ENCODE data around the gene AFAP1.

Gene AFAP1

DNA sequence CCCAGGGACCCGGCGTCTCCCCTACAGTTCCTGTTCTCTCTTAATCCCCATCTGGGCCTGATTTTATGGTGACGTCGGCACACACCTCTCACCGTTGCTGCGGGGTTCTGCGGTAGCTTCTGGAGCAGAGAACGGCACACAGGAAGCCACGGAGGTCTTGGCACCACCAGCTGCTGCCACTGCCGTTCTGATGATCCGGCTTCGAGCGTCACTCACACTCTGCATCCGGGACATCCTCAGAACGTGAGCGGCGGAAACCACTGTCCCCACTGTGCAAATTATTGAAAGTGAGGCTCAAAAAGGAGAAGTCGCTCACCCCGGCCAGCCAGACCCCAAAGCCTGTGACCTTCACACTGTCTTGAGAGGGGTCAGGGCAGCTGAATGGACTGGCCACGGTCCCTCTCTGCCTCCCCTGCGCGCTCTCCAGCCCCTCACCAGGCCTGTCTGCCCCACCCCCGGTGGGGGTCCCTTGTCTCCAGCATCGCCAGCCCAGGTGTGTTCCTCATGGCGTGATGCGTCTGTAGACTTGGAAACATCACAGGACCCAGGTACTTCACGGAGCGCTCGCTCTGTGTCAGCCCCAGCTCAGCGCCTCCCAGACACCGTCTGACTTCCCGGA lies 201.1 kb downstream of the AFAP1 start (continued):
- TF ChIP-seq, protein P1, sequence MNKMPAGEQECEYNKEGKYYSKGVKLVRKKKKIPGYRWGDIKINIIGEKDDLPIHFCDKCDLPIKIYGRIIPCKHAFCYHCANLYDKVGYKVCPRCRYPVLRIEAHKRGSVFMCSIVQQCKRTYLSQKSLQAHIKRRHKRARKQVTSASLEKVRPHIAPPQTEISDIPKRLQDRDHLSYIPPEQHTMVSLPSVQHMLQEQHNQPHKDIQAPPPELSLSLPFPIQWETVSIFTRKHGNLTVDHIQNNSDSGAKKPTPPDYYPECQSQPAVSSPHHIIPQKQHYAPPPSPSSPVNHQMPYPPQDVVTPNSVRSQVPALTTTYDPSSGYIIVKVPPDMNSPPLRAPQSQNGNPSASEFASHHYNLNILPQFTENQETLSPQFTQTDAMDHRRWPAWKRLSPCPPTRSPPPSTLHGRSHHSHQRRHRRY (tag by site-specific recombination; IDR thresholded peaks at IDR 0.05), result no peak
- no peak for TF ChIP-seq ZNF266 (tag by site-specific recombination; IDR thresholded peaks at IDR 0.05; ENCODE audit: low read depth)

DNA sequence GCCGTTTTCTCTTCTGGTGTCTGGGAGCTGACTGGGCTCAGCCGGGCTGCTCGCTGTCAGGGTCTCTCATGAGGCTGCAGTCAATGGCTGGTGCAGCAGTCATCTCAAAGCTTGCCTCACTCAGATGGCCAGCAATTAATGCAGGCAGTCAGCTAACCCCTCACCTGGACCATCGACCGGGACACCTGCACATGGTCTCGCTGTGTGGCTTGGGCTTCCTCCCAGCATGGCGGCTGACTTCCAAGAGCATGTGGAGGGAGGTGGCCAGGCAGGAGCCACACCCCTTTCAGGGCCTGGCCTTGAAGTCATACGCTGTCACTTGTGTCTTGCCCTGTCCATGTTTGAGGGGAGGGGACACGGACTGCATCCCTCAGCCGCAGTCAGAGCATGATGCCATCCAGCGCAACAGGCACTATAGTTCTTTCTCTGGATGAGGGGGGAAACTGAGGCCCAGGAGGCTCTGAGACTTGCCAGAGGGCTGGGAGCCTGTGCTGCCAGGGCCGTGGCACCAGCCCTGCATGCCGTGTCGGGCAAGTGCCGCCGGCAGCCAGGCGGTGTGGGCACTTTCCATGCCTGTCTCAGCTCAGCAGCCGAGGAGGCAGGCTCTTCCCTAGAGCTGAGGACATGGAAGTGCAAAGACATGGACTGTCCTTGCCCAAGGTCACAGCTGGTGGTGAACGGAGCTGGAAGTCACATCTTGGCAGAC lies 201.8 kb downstream of the AFAP1 start:
- ChIA-PET POLR2A (no interaction called here), CTCF (no interaction called here)
- TF ChIP-seq ZNF660 (tag by site-specific recombination; IDR thresholded peaks at IDR 0.05) (no peak), ZFP37 (tag by site-specific recombination; IDR thresholded peaks at IDR 0.05) (no peak), ZNF473 (tag by site-specific recombination; IDR thresholded peaks at IDR 0.05) (no peak), ZFP41 (tag by site-specific recombination; IDR thresholded peaks at IDR 0.05; ENCODE audit: borderline replicate concordance) (no peak), ZNF621 (tag by site-specific recombination; IDR thresholded peaks at IDR 0.05) (no peak), ZNF561 (tag by site-specific recombination; IDR thresholded peaks at IDR 0.05; ENCODE audit: borderline replicate concordance) (no peak), ZNF202 (tag by site-specific recombination; IDR thresholded peaks at IDR 0.05; ENCODE audit: borderline replicate concordance) (no peak), KLF7 (tag by site-specific recombination; IDR thresholded peaks at IDR 0.05; ENCODE audit: borderline replicate concordance) (no peak)
- Histone ChIP-seq H3K4me1 (ENCODE audit: control insufficient read depth, insufficient read depth, low read length) (no peaks in the 10 kb centered on the region), H3K4me3 (ENCODE audit: low read depth, low read length) (no peak overlapping the region), H3K36me3 (ENCODE audit: control insufficient read depth in 2 of 2, insufficient read depth in 1 of 2, low read length in 2 of 2) (no peaks in the 10 kb centered on the region), H3K27ac (ENCODE audit: extremely low read depth, low read depth, low read length) (no peak overlapping the region), H3K9me3 (ENCODE audit: control insufficient read depth, insufficient read depth, low read depth, low read length) (no peaks in the 10 kb centered on the region)

DNA sequence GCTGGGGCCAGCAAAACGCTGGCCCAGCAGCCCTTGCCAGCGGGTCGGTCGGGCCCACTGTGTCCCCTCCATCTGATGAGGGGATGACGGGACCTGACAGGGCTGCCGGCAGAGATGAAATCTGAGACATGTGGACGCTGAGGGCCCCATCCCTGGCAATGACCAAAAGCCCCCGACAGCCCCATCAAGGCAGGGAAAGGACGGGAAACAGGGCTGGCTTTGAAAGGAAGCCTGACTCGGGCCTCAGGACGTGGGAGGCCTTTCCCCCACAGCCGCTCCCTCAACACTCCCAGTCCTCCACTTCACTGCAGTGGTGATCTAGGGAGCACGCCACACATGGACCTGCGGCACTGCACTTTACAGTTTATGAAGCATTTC lies 202.4 kb downstream of the AFAP1 start:
- ChIA-PET POLR2A (no interaction called here), CTCF (no interaction called here)
- Histone ChIP-seq H3K27ac (ENCODE audit: extremely low read depth, low read depth, low read length) (no peak overlapping the region), H3K36me3 (ENCODE audit: control insufficient read depth in 2 of 2, insufficient read depth in 1 of 2, low read length in 2 of 2) (no peaks in the 10 kb centered on the region), H3K4me3 (ENCODE audit: low read depth, low read length) (no peak overlapping the region), H3K4me1 (ENCODE audit: control insufficient read depth, insufficient read depth, low read length) (no peaks in the 10 kb centered on the region), H3K9me3 (ENCODE audit: control insufficient read depth, insufficient read depth, low read depth, low read length) (no peaks in the 10 kb centered on the region)
- TF ChIP-seq, protein P2, sequence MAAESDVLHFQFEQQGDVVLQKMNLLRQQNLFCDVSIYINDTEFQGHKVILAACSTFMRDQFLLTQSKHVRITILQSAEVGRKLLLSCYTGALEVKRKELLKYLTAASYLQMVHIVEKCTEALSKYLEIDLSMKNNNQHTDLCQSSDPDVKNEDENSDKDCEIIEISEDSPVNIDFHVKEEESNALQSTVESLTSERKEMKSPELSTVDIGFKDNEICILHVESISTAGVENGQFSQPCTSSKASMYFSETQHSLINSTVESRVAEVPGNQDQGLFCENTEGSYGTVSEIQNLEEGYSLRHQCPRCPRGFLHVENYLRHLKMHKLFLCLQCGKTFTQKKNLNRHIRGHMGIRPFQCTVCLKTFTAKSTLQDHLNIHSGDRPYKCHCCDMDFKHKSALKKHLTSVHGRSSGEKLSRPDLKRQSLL (tag by site-specific recombination; IDR thresholded peaks at IDR 0.05), result no peak
- TF ChIP-seq ZBTB17 (tag by site-specific recombination; IDR thresholded peaks at IDR 0.05) (no peak), ZNF600 (tag by site-specific recombination; IDR thresholded peaks at IDR 0.05) (no peak), ZNF24 (tag by site-specific recombination; IDR thresholded peaks at IDR 0.05) (no peak), ZNF132 (tag by site-specific recombination; IDR thresholded peaks at IDR 0.05; ENCODE audit: borderline replicate concordance) (no peak), ZBTB21 (tag by site-specific recombination; IDR thresholded peaks at IDR 0.05) (no peak), ZNF174 (tag by site-specific recombination; IDR thresholded peaks at IDR 0.05) (no peak), SP7 (tag by site-specific recombination; IDR thresholded peaks at IDR 0.05) (no peak), ZNF677 (tag by site-specific recombination; IDR thresholded peaks at IDR 0.05) (no peak), KLF1 (tag by site-specific recombination; IDR thresholded peaks at IDR 0.05) (no peak)
- TF ChIP-seq, protein P3, sequence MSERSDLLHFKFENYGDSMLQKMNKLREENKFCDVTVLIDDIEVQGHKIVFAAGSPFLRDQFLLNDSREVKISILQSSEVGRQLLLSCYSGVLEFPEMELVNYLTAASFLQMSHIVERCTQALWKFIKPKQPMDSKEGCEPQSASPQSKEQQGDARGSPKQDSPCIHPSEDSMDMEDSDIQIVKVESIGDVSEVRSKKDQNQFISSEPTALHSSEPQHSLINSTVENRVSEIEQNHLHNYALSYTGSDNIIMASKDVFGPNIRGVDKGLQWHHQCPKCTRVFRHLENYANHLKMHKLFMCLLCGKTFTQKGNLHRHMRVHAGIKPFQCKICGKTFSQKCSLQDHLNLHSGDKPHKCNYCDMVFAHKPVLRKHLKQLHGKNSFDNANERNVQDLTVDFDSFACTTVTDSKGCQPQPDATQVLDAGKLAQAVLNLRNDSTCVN (tag by site-specific recombination; optimal IDR thresholded peaks at IDR 0.05), result no peak
- TF ChIP-seq, protein P4, sequence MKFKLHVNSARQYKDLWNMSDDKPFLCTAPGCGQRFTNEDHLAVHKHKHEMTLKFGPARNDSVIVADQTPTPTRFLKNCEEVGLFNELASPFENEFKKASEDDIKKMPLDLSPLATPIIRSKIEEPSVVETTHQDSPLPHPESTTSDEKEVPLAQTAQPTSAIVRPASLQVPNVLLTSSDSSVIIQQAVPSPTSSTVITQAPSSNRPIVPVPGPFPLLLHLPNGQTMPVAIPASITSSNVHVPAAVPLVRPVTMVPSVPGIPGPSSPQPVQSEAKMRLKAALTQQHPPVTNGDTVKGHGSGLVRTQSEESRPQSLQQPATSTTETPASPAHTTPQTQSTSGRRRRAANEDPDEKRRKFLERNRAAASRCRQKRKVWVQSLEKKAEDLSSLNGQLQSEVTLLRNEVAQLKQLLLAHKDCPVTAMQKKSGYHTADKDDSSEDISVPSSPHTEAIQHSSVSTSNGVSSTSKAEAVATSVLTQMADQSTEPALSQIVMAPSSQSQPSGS (tag by site-specific recombination; IDR thresholded peaks at IDR 0.05; ENCODE audit: low read depth), result no peak
